OCI-LY1 (cell line): Measurements from ENCODE around the gene MEI1.

ENCODE experiments used
- H2AFZ ChIP-seq: fragments of 200-600 bp; sonication (generic), shearing (Covaris generic); 2 replicates; pipeline ENCODE4 v1.6.0; 2014; ENCODE audit warnings: antibody characterized with exemption, mild to moderate bottlenecking, low read length
- H3F3A ChIP-seq: fragments of 200-600 bp; sonication (generic), shearing (Covaris generic); 2 replicates; pipeline ENCODE4 v1.6.0; 2014; ENCODE audit warnings: mild to moderate bottlenecking, antibody characterized with exemption, low read length, moderate library complexity; ENCODE audit not compliant: insufficient read depth
- H3K27ac ChIP-seq: fragments of 200-600 bp; sonication (generic); 2 replicates; pipeline ENCODE4 v1.5.1; 2014; ENCODE audit warnings: low read length, mixed run types, mild to moderate bottlenecking, low read depth; ENCODE audit not compliant: poor library complexity, severe bottlenecking
- H3K27me3 ChIP-seq: fragments of 200-600 bp; sonication (generic); 2 replicates; pipeline ENCODE4 v1.6.0; 2014; ENCODE audit warnings: antibody characterized with exemption, mild to moderate bottlenecking, low read length, moderate library complexity; ENCODE audit not compliant: insufficient read depth
- H3K36me3 ChIP-seq: fragments of 200-600 bp; sonication (generic); 2 replicates; pipeline ENCODE4 v1.6.1; 2014; ENCODE audit warnings: mild to moderate bottlenecking, antibody characterized with exemption, low read length, moderate library complexity, mixed read lengths; ENCODE audit not compliant: insufficient read depth
- H3K4me1 ChIP-seq: fragments of 200-600 bp; sonication (generic); 2 replicates; pipeline ENCODE4 v1.5.1; 2014; ENCODE audit warnings: mild to moderate bottlenecking, low read length, moderate library complexity; ENCODE audit not compliant: insufficient read depth, severe bottlenecking
- H3K4me2 ChIP-seq: fragments of 200-600 bp; sonication (generic), shearing (Covaris generic); 2 replicates; pipeline ENCODE4 v1.6.1; 2014; ENCODE audit warnings: low read length
- H3K4me3 ChIP-seq: fragments of 200-600 bp; sonication (generic); 2 replicates; pipeline ENCODE4 v1.5.1; 2014; ENCODE audit warnings: low read length, low read depth, mild to moderate bottlenecking, mixed read lengths; ENCODE audit not compliant: poor library complexity, severe bottlenecking
- H3K79me2 ChIP-seq: fragments of 200-600 bp; shearing (Covaris generic); 2 replicates; pipeline ENCODE4 v1.6.1; 2016; ENCODE audit warnings: mixed run types, low read length, mixed read lengths; ENCODE audit not compliant: insufficient read depth
- H3K9ac ChIP-seq: fragments of 200-600 bp; sonication (generic), shearing (Covaris generic); 2 replicates; pipeline ENCODE4 v1.6.1; 2014; ENCODE audit warnings: mild to moderate bottlenecking, low read length, mixed read lengths
- H3K9me2 ChIP-seq: fragments of 200-600 bp; sonication (generic), shearing (Covaris generic); 2 replicates; pipeline ENCODE4 v1.6.1; 2014; ENCODE audit warnings: low read depth, mild to moderate bottlenecking, low read length, mixed read lengths
- H3K9me3 ChIP-seq: fragments of 200-600 bp; shearing (Covaris generic); 2 replicates; pipeline ENCODE4 v1.6.1; 2014; ENCODE audit warnings: low read length, mixed read lengths
- H4K20me1 ChIP-seq: fragments of 200-600 bp; sonication (generic), shearing (Covaris generic); 2 replicates; pipeline ENCODE4 v1.6.0; 2016; ENCODE audit warnings: mild to moderate bottlenecking, low read length; ENCODE audit not compliant: insufficient read depth
- CTCF ChIP-seq: fragments of 200-600 bp; sonication (generic), shearing (Covaris generic); IDR thresholded peaks from 2 replicates; pipeline ENCODE4 v1.5.1; 2017; ENCODE audit warnings: mild to moderate bottlenecking, antibody characterized with exemption, low read length, moderate library complexity, mixed read lengths
- EZH2 ChIP-seq: fragments of 200-600 bp; sonication (generic), shearing (Covaris generic); IDR thresholded peaks from 2 replicates; pipeline ENCODE4 v1.8.0; 2017; ENCODE audit warnings: borderline replicate concordance, mixed run types, mild to moderate bottlenecking, antibody characterized with exemption, low read length, moderate library complexity, mixed read lengths

The MEI1 gene

DNA sequence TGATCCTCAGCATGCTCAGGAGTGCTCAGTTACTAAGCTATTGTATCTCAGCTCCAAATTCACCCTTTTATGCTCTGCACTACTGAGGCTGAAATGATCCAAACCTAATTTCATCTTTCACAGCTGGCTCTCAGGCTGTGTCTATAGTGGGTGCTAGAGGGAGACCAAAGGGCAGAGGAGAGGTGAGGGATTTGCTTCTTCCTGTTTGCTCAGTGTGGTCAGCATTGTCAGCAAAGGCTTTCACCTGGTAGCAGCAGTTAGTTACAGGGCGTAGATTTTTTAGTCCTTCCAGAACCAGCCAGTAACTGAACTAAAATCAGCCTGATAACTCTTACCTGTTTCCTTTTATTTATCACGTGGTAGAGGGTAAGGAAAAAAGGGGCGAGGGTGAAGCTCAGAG lies 45.0 kb upstream of the MEI1 start:
- Histone ChIP-seq H3K4me3 (no peak overlapping the region), H3K9me3 (no peaks in the 10 kb centered on the region), H3K27me3 (no peaks in the 10 kb centered on the region), H3K9me2 (no peaks in the 10 kb centered on the region), H2AFZ (no peak overlapping the region), H3F3A (no peaks in the 10 kb centered on the region), H3K27ac (no peak overlapping the region), H3K79me2 (no peaks in the 10 kb centered on the region), H4K20me1 (no peaks in the 10 kb centered on the region), H3K36me3 (peaks cover 89% of the 10 kb centered on the region), H3K4me2 (no peak overlapping the region), H3K4me1 (no peaks in the 10 kb centered on the region), H3K9ac (no peak overlapping the region)
- TF ChIP-seq CTCF (no peak), EZH2 (no peak)

- no peak overlapping the region for H3K27ac ChIP-seq
- no peak overlapping the region for H3K4me3 ChIP-seq
- no peak overlapping the region for H2AFZ ChIP-seq
- H3K9me2 ChIP-seq: no peaks in the 10 kb centered on the region
- no peaks in the 10 kb centered on the region for H4K20me1 ChIP-seq
- TF ChIP-seq CTCF (no peak), EZH2 (no peak)
- H3K4me2 ChIP-seq: no peak overlapping the region
- H3K79me2 ChIP-seq: no peaks in the 10 kb centered on the region
- H3K9ac ChIP-seq: no peak overlapping the region
- no peaks in the 10 kb centered on the region for H3K9me3 ChIP-seq
- H3K36me3 ChIP-seq: peaks cover 96% of the 10 kb centered on the region
- no peaks in the 10 kb centered on the region for H3K4me1 ChIP-seq
- no peaks in the 10 kb centered on the region for H3K27me3 ChIP-seq
- H3F3A ChIP-seq: no peaks in the 10 kb centered on the region
Observed at GRCh38 chr22:41656556-41656955, 42.7 kb upstream of the MEI1 start.

DNA sequence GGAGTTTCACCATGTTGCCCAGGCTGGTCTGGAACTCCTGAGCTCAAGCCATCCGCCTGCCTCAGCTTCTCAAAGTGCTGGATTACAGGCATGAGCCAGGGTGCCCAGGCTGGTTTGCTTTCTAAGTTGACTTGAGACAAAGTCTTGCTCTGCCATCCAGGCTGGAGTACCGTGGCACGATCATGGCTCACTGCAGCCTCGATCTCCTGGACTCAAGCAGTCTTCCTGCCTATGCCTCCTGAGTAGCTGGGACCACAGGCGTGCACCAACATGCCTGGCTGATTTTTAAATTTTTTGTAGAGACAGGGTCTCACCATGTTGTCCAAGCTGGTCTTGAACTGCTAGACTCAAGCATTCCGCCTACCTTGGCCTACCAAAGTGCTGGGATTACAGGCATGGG lies 41.6 kb upstream of the MEI1 start:
- Histone ChIP-seq H3K27me3 (no peaks in the 10 kb centered on the region), H3K4me2 (no peak overlapping the region), H3K79me2 (no peaks in the 10 kb centered on the region), H4K20me1 (no peaks in the 10 kb centered on the region), H3K9ac (no peak overlapping the region), H3K36me3 (peaks cover 97% of the 10 kb centered on the region), H3K27ac (no peak overlapping the region), H2AFZ (no peak overlapping the region), H3K9me2 (no peaks in the 10 kb centered on the region), H3K4me3 (no peak overlapping the region), H3K9me3 (no peaks in the 10 kb centered on the region), H3K4me1 (no peaks in the 10 kb centered on the region), H3F3A (no peaks in the 10 kb centered on the region)
- TF ChIP-seq CTCF: no peak
- no peak for TF ChIP-seq EZH2
